Activated T-helper 1 cell treated with anti-CD3 and anti-CD28 coated beads, Interleukin-12 subunit alpha, Interleukin-12 subunit beta, Interleukin-2, Interleukin-4 antibody, amounts not matched to agents 30 ng/mL and 10 ng/mL and 1 ng/mL, durations not matched to agents 14 hours and 24 hours and 36 hours (primary cell): ENCODE results near the gene NLK. TPM values are rescaled to one million over a fixed set of nuclear protein-coding genes. Genes with fewer than 3 reads are reported as not detected.
"Not testable (repeated sequence)": the region's sequence is repeated elsewhere in the genome, so short reads cannot be mapped to it uniquely, and the experiment has no call there.

Experiments
- DNase-seq: peaks from one replicate; pipeline ENCODE4 v3.0.0; 2021; ENCODE audit warnings: low spot score
- H3K27ac Mint-ChIP-seq: one replicate; pipeline ENCODE4 v1.8.0; 2021; ENCODE audit warnings: mild to moderate bottlenecking, mixed read lengths
- H3K27me3 Mint-ChIP-seq: one replicate; pipeline ENCODE4 v1.8.0; 2022; ENCODE audit warnings: mild to moderate bottlenecking, moderate library complexity, mixed read lengths; ENCODE audit not compliant: insufficient read depth
- H3K36me3 Mint-ChIP-seq: one replicate; pipeline ENCODE4 v1.8.0; 2021; ENCODE audit warnings: low read depth, mixed read lengths
- H3K4me1 Mint-ChIP-seq: one replicate; pipeline ENCODE4 v1.8.0; 2021; ENCODE audit warnings: low read depth, mixed read lengths
- H3K4me3 Mint-ChIP-seq: one replicate; pipeline ENCODE4 v1.8.0; 2021; ENCODE audit warnings: mild to moderate bottlenecking, moderate library complexity, mixed read lengths
- H3K9me3 Mint-ChIP-seq: one replicate; pipeline ENCODE4 v1.8.0; 2021; ENCODE audit warnings: mixed read lengths
- intact Hi-C: fragments of 100-400 bp; cut with micrococcal nuclease; formaldehyde crosslinking; loops from one replicate; pipeline ENCODE4 v1.15.1; 2024
- total RNA-seq: library from RNA; stranded (reverse); gene quantifications from 2 replicates; pipeline ENCODE4 v1.2.3, GENCODE V29; 2022

Gene NLK
- total RNA-seq, 1 donor from 2014 or later = 13.6 TPM

GRCh38 chr17:28085766-28086165 lies 43.3 kb downstream of the NLK start:
- DNase-seq = no peak
- H3K4me1 Mint-ChIP-seq = peaks cover 10% of the 10 kb centered on the region
- no peaks in the 10 kb centered on the region for H3K27me3 Mint-ChIP-seq
- no peak overlapping the region for H3K4me3 Mint-ChIP-seq
- no peak overlapping the region for H3K27ac Mint-ChIP-seq
- H3K36me3 Mint-ChIP-seq = peaks cover 5% of the 10 kb centered on the region
- intact Hi-C loops = no loop called here
- no peaks in the 10 kb centered on the region for H3K9me3 Mint-ChIP-seq

- Mint-ChIP-seq H3K27me3 (no peaks in the 10 kb centered on the region), H3K36me3 (peaks cover 6% of the 10 kb centered on the region), H3K4me3 (no peak overlapping the region), H3K9me3 (no peaks in the 10 kb centered on the region), H3K27ac (no peak overlapping the region), H3K4me1 (peaks cover 12% of the 10 kb centered on the region)
- DNase-seq = no peak
- intact Hi-C loops = no loop called here
Measured at GRCh38 chr17:28086519-28086918, 44.0 kb downstream of the NLK start.

- Mint-ChIP-seq H3K4me1 (peaks cover 12% of the 10 kb centered on the region), H3K4me3 (no peak overlapping the region), H3K27ac (no peak overlapping the region), H3K36me3 (peaks cover 6% of the 10 kb centered on the region), H3K27me3 (no peaks in the 10 kb centered on the region), H3K9me3 (no peaks in the 10 kb centered on the region)
- no peak for DNase-seq
- intact Hi-C loops = no loop called here
Measured at GRCh38 chr17:28087743-28088142, 45.3 kb downstream of the NLK start.

GRCh38 chr17:28090551-28090950 lies 48.1 kb downstream of the NLK start:
- Mint-ChIP-seq H3K4me1 (peaks cover 12% of the 10 kb centered on the region), H3K27me3 (no peaks in the 10 kb centered on the region), H3K36me3 (peaks cover 2% of the 10 kb centered on the region), H3K9me3 (no peaks in the 10 kb centered on the region), H3K4me3 (no peak overlapping the region), H3K27ac (no peak overlapping the region)
- intact Hi-C loops = no loop called here
- DNase-seq = no peak

GRCh38 chr17:28092088-28092487 lies 49.6 kb downstream of the NLK start:
- Mint-ChIP-seq H3K27ac (no peak overlapping the region), H3K9me3 (no peaks in the 10 kb centered on the region)
- intact Hi-C loops = no loop called here

GRCh38 chr17:28093999-28094716 lies 51.7 kb downstream of the NLK start:
- Mint-ChIP-seq H3K36me3 (peaks cover 2% of the 10 kb centered on the region), H3K27me3 (no peaks in the 10 kb centered on the region), H3K4me1 (peaks cover 12% of the 10 kb centered on the region), H3K4me3 (no peak overlapping the region), H3K9me3 (no peaks in the 10 kb centered on the region), H3K27ac (no peak overlapping the region)
- no peak for DNase-seq
- intact Hi-C loops = no loop called here

More at GRCh38 chr17:28092088-28092487, 49.6 kb downstream of the NLK start:
- H3K27me3 Mint-ChIP-seq = no peaks in the 10 kb centered on the region
- H3K4me1 Mint-ChIP-seq = peaks cover 12% of the 10 kb centered on the region
- H3K36me3 Mint-ChIP-seq = peaks cover 2% of the 10 kb centered on the region
- H3K4me3 Mint-ChIP-seq = no peak overlapping the region
- no peak for DNase-seq

- Mint-ChIP-seq H3K27ac (no peak overlapping the region), H3K4me3 (no peak overlapping the region), H3K4me1 (no peaks in the 10 kb centered on the region), H3K36me3 (no peaks in the 10 kb centered on the region), H3K9me3 (no peaks in the 10 kb centered on the region), H3K27me3 (no peaks in the 10 kb centered on the region)
- no peak for DNase-seq
- intact Hi-C loops = no loop called here
Measured at GRCh38 chr17:28096756-28097155, 54.3 kb downstream of the NLK start.

GRCh38 chr17:28097254-28097653 lies 54.8 kb downstream of the NLK start:
- intact Hi-C loops = no loop called here
- H3K36me3 Mint-ChIP-seq = no peaks in the 10 kb centered on the region
- H3K27ac Mint-ChIP-seq = no peak overlapping the region
- DNase-seq = no peak
- H3K4me3 Mint-ChIP-seq = no peak overlapping the region
- no peaks in the 10 kb centered on the region for H3K27me3 Mint-ChIP-seq
- H3K4me1 Mint-ChIP-seq = no peaks in the 10 kb centered on the region
- H3K9me3 Mint-ChIP-seq = no peaks in the 10 kb centered on the region

GRCh38 chr17:28097901-28098300 lies 55.4 kb downstream of the NLK start:
- Mint-ChIP-seq H3K27ac (no peak overlapping the region), H3K4me3 (no peak overlapping the region), H3K9me3 (no peaks in the 10 kb centered on the region), H3K36me3 (no peaks in the 10 kb centered on the region), H3K27me3 (no peaks in the 10 kb centered on the region), H3K4me1 (no peaks in the 10 kb centered on the region)
- no peak for DNase-seq
- intact Hi-C loops = no loop called here

- H3K36me3 Mint-ChIP-seq, H3K4me1 Mint-ChIP-seq, H3K27me3 Mint-ChIP-seq, H3K27ac Mint-ChIP-seq, intact Hi-C loops, H3K4me3 Mint-ChIP-seq, DNase-seq, H3K9me3 Mint-ChIP-seq: not testable (repeated sequence)
Measured at GRCh38 chr17:28098591-28098990, 56.1 kb downstream of the NLK start.

GRCh38 chr17:28100251-28100650 lies 57.8 kb downstream of the NLK start:
- H3K4me1 Mint-ChIP-seq = no peaks in the 10 kb centered on the region
- DNase-seq = no peak
- no peaks in the 10 kb centered on the region for H3K9me3 Mint-ChIP-seq
- intact Hi-C loops = no loop called here
- H3K36me3 Mint-ChIP-seq = no peaks in the 10 kb centered on the region
- no peaks in the 10 kb centered on the region for H3K27me3 Mint-ChIP-seq
- no peak overlapping the region for H3K27ac Mint-ChIP-seq
- no peak overlapping the region for H3K4me3 Mint-ChIP-seq

- no peak for DNase-seq
- Mint-ChIP-seq H3K9me3 (no peaks in the 10 kb centered on the region), H3K4me3 (no peak overlapping the region), H3K27ac (no peak overlapping the region), H3K27me3 (no peaks in the 10 kb centered on the region), H3K36me3 (no peaks in the 10 kb centered on the region), H3K4me1 (no peaks in the 10 kb centered on the region)
- intact Hi-C loops = no loop called here
Measured at GRCh38 chr17:28100936-28101335, 58.5 kb downstream of the NLK start.

GRCh38 chr17:28101919-28102318 lies 59.4 kb downstream of the NLK start:
- Mint-ChIP-seq H3K4me1 (no peaks in the 10 kb centered on the region), H3K36me3 (no peaks in the 10 kb centered on the region), H3K27ac (no peak overlapping the region), H3K27me3 (no peaks in the 10 kb centered on the region), H3K9me3 (no peaks in the 10 kb centered on the region), H3K4me3 (no peak overlapping the region)
- DNase-seq = no peak
- intact Hi-C loops = no loop called here

- no peaks in the 10 kb centered on the region for H3K4me1 Mint-ChIP-seq
- H3K36me3 Mint-ChIP-seq = peaks cover 1% of the 10 kb centered on the region
- no peak overlapping the region for H3K27ac Mint-ChIP-seq
- H3K9me3 Mint-ChIP-seq = no peaks in the 10 kb centered on the region
- no peak for DNase-seq
- intact Hi-C loops = no loop called here
- no peak overlapping the region for H3K4me3 Mint-ChIP-seq
- H3K27me3 Mint-ChIP-seq = no peaks in the 10 kb centered on the region
Measured at GRCh38 chr17:28105501-28105900, 63.0 kb downstream of the NLK start.
